ENCODE results near the gene MED13. TPM values are rescaled to one million over a fixed set of nuclear protein-coding genes. Genes with fewer than 3 reads are reported as not detected.

The MED13 gene
- polyA plus RNA-seq, 1 donor (not counting 4 experiments of a cell fraction or from before 2014, with no cell fraction given) = 21.4 TPM

DNA sequence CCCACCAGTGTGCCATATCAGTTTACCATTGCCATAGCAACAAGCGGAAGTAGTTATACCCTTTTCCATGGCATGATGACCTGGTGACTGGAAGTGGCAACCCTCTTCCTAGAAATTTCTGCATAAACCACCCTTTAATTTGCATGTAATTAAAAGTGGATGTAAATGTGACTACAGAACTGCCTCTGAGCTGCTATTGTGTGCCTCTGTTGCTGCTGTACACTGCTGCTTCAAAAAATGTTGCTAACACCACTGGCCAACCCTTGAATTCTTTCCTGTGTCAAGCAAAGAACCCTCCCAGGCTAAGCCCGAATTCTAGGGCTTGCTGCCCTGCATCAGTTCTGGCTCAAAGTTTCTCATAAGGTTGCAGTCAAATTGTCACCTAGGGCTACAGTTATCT, 12.9 kb upstream of the MED13 start:
- FAIRE-seq = no peak
- dilution Hi-C loops (cut with MboI; ENCODE audit: extremely low pct_ligation_motif_present, low sequenced_read_pairs) = no loop called here
- Histone ChIP-seq H3K4me2 (ENCODE audit: control insufficient read depth, extremely low read depth, insufficient read depth, low read depth, low read length) (no peak overlapping the region), H3K9me3 (ENCODE audit: control insufficient read depth, low read depth, low read length) (no peaks in the 10 kb centered on the region), H3K9me1 (ENCODE audit: control insufficient read depth, extremely low read depth, insufficient read depth, low read length) (no peaks in the 10 kb centered on the region), H3K27ac (ENCODE audit: control insufficient read depth, insufficient read depth, low read length) (no peak overlapping the region), H3K9ac (ENCODE audit: control insufficient read depth, extremely low read depth, insufficient read depth, low read length) (no peak overlapping the region), H3K79me2 (ENCODE audit: control insufficient read depth, insufficient read depth, low read length) (no peaks in the 10 kb centered on the region), H3K4me1 (ENCODE audit: control insufficient read depth, extremely low read depth, insufficient read depth, low read length) (no peaks in the 10 kb centered on the region), H3K4me3 (ENCODE audit: control insufficient read depth in 2 of 3, extremely low read depth in 1 of 3, insufficient read depth in 2 of 3, low read depth in 1 of 3, low read length in 3 of 3) (no peak overlapping the region), H2AFZ (ENCODE audit: control insufficient read depth, low read length) (no peak overlapping the region), H4K20me1 (ENCODE audit: control insufficient read depth, extremely low read depth, insufficient read depth, low read length) (no peaks in the 10 kb centered on the region), H3K27me3 (ENCODE audit: control insufficient read depth, extremely low read depth, insufficient read depth, low read length) (no peaks in the 10 kb centered on the region), H3K36me3 (ENCODE audit: control insufficient read depth in 2 of 2, extremely low read depth in 1 of 2, insufficient read depth in 2 of 2, low read length in 2 of 2) (no peaks in the 10 kb centered on the region)
- TF ChIP-seq CTCF (optimal IDR thresholded peaks at IDR 0.05 in 1 of 3, IDR thresholded peaks at IDR 0.05 in 1 of 3, conservative IDR thresholded peaks at IDR 0.05 in 1 of 3; ENCODE audit: extremely low read depth in 1 of 3, insufficient read depth in 2 of 3, low read length in 3 of 3) (no peak), EZH2 (IDR thresholded peaks at IDR 0.05; ENCODE audit: low read length) (no peak)
- DNase-seq (ENCODE audit: low read depth, low spot score) = no peak

- H3K27ac ChIP-seq (ENCODE audit: control insufficient read depth, insufficient read depth, low read length) = no peak overlapping the region
- TF ChIP-seq EZH2 (IDR thresholded peaks at IDR 0.05; ENCODE audit: low read length) = no peak
- TF ChIP-seq CTCF (optimal IDR thresholded peaks at IDR 0.05 in 1 of 3, IDR thresholded peaks at IDR 0.05 in 1 of 3, conservative IDR thresholded peaks at IDR 0.05 in 1 of 3; ENCODE audit: extremely low read depth in 1 of 3, insufficient read depth in 2 of 3, low read length in 3 of 3) = no peak
- FAIRE-seq = no peak
- H3K9me1 ChIP-seq (ENCODE audit: control insufficient read depth, extremely low read depth, insufficient read depth, low read length) = no peaks in the 10 kb centered on the region
- H2AFZ ChIP-seq (ENCODE audit: control insufficient read depth, low read length) = no peak overlapping the region
- no peaks in the 10 kb centered on the region for H3K27me3 ChIP-seq (ENCODE audit: control insufficient read depth, extremely low read depth, insufficient read depth, low read length)
- H3K4me1 ChIP-seq (ENCODE audit: control insufficient read depth, extremely low read depth, insufficient read depth, low read length) = no peaks in the 10 kb centered on the region
- dilution Hi-C loops (cut with MboI; ENCODE audit: extremely low pct_ligation_motif_present, low sequenced_read_pairs) = no loop called here
- H4K20me1 ChIP-seq (ENCODE audit: control insufficient read depth, extremely low read depth, insufficient read depth, low read length) = no peaks in the 10 kb centered on the region
- no peak for DNase-seq (ENCODE audit: low read depth, low spot score)
- H3K4me3 ChIP-seq (ENCODE audit: control insufficient read depth in 2 of 3, extremely low read depth in 1 of 3, insufficient read depth in 2 of 3, low read depth in 1 of 3, low read length in 3 of 3) = no peak overlapping the region
- H3K9ac ChIP-seq (ENCODE audit: control insufficient read depth, extremely low read depth, insufficient read depth, low read length) = no peak overlapping the region
- H3K9me3 ChIP-seq (ENCODE audit: control insufficient read depth, low read depth, low read length) = no peaks in the 10 kb centered on the region
- H3K79me2 ChIP-seq (ENCODE audit: control insufficient read depth, insufficient read depth, low read length) = no peaks in the 10 kb centered on the region
- H3K4me2 ChIP-seq (ENCODE audit: control insufficient read depth, extremely low read depth, insufficient read depth, low read depth, low read length) = no peak overlapping the region
- no peaks in the 10 kb centered on the region for H3K36me3 ChIP-seq (ENCODE audit: control insufficient read depth in 2 of 2, extremely low read depth in 1 of 2, insufficient read depth in 2 of 2, low read length in 2 of 2)
Measured at GRCh38 chr17:62076864-62077788, 12.0 kb upstream of the MED13 start.

Measured in keratinocyte (primary cell).